H1 (cell line): Measurements from ENCODE around the gene ALDH1A2.
A peak's percentile ranks its signal among the peaks of the same experiment; 100 is the strongest.

ENCODE experiments used
- ATF2 ChIP-seq: IDR thresholded peaks from 2 replicates; pipeline ENCODE4 v1.6.1; 2012; ENCODE audit warnings: low read length, inconsistent platforms
- BCL11A ChIP-seq, 2 experiments: IDR thresholded peaks; one replicate each; pipeline ENCODE4 v1.6.1; 2011; ENCODE audit warnings: low read depth in 2 of 2, low read length in 2 of 2, mild to moderate bottlenecking in 2 of 2
- CHD1 ChIP-seq: IDR thresholded peaks from 2 replicates; pipeline ENCODE4 v1.6.1; 2012; ENCODE audit warnings: low read depth, low read length, improper control_type of control experiment
- CTBP2 ChIP-seq: IDR thresholded peaks from 2 replicates; pipeline ENCODE4 v1.7.0; 2011; ENCODE audit warnings: borderline replicate concordance, mild to moderate bottlenecking, moderate library complexity, mixed read lengths, low read length; ENCODE audit not compliant: insufficient read depth, insufficient read length
- E2F6 ChIP-seq: IDR thresholded peaks from 2 replicates; pipeline ENCODE4 v1.6.1; 2012; ENCODE audit warnings: inconsistent platforms
- HDAC2 ChIP-seq, 2 experiments: fragments of 300-600 bp in 1 of 2; sonication (generic) in 1 of 2; IDR thresholded peaks; 2 replicates each; pipeline ENCODE4 v1.6.1; 2011 to 2012; ENCODE audit warnings: low read depth in 2 of 2, low read length in 2 of 2, mild to moderate bottlenecking in 2 of 2, moderate library complexity in 2 of 2, borderline replicate concordance in 1 of 2, inconsistent platforms in 1 of 2
- HDAC6 ChIP-seq: IDR thresholded peaks from one replicate; pipeline ENCODE4 v1.7.1; 2012; ENCODE audit warnings: low read depth, mild to moderate bottlenecking, inconsistent platforms, low read length, moderate library complexity
- PHF8 ChIP-seq: fragments of 200-600 bp; sonication (generic); conservative IDR thresholded peaks from 2 replicates; pipeline ENCODE4 v1.7.1; 2012; ENCODE audit warnings: low read depth, mild to moderate bottlenecking, inconsistent platforms, low read length, moderate library complexity
- POLR2A ChIP-seq, 2 experiments: IDR thresholded peaks; 1 replicate in 1 of 2; 2 replicates in 1 of 2; pipeline ENCODE4 v1.6.1; 2011; ENCODE audit warnings: low read depth in 2 of 2, low read length in 2 of 2, mild to moderate bottlenecking in 2 of 2; ENCODE audit errors: control extremely low read depth in 1 of 2
- TF ChIP-seq, protein P1 (sequence below), 3 experiments: IDR thresholded peaks; 1 replicate in 2 of 3; 2 replicates in 1 of 3; pipeline versions ENCODE4 v1.5.1 to v1.6.1; 2011; ENCODE audit warnings: low read length in 3 of 3, mild to moderate bottlenecking in 3 of 3, inconsistent platforms in 2 of 3, low read depth in 1 of 3, moderate library complexity in 1 of 3; ENCODE audit not compliant: insufficient read depth in 1 of 3; ENCODE audit errors: control extremely low read depth in 1 of 3

GRCh38 chr15:58070801-58071418, 5.4 kb upstream of the ALDH1A2 start:
- TF ChIP-seq, protein P1, sequence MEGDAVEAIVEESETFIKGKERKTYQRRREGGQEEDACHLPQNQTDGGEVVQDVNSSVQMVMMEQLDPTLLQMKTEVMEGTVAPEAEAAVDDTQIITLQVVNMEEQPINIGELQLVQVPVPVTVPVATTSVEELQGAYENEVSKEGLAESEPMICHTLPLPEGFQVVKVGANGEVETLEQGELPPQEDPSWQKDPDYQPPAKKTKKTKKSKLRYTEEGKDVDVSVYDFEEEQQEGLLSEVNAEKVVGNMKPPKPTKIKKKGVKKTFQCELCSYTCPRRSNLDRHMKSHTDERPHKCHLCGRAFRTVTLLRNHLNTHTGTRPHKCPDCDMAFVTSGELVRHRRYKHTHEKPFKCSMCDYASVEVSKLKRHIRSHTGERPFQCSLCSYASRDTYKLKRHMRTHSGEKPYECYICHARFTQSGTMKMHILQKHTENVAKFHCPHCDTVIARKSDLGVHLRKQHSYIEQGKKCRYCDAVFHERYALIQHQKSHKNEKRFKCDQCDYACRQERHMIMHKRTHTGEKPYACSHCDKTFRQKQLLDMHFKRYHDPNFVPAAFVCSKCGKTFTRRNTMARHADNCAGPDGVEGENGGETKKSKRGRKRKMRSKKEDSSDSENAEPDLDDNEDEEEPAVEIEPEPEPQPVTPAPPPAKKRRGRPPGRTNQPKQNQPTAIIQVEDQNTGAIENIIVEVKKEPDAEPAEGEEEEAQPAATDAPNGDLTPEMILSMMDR (IDR thresholded peaks at IDR 0.05; ENCODE audit: control extremely low read depth in 1 of 3, insufficient read depth in 1 of 3, low read depth in 1 of 3, low read length in 3 of 3): peak; percentile 69 to 87 (median 78)
- TF ChIP-seq HDAC6 (no peak), ATF2 (no peak), PHF8 (no peak), POLR2A (IDR thresholded peaks at IDR 0.05; ENCODE audit: control extremely low read depth in 1 of 2, low read depth in 2 of 2, low read length in 2 of 2) (no peak), BCL11A (IDR thresholded peaks at IDR 0.05; ENCODE audit: low read depth in 2 of 2, low read length in 2 of 2) (no peak), CHD1 (no peak), HDAC2 (IDR thresholded peaks at IDR 0.05; ENCODE audit: borderline replicate concordance in 1 of 2, low read depth in 2 of 2, low read length in 2 of 2) (no peak), CTBP2 (no peak), E2F6 (no peak)
